Non-pigmented ciliary epithelial cell (primary cell): ENCODE data around the gene AKT1S1.

Source experiments
- DNase-seq: peaks from one replicate; pipeline ENCODE4 v3.0.0-alpha.2; 2010; ENCODE audit warnings: low read depth

The AKT1S1 gene

DNA sequence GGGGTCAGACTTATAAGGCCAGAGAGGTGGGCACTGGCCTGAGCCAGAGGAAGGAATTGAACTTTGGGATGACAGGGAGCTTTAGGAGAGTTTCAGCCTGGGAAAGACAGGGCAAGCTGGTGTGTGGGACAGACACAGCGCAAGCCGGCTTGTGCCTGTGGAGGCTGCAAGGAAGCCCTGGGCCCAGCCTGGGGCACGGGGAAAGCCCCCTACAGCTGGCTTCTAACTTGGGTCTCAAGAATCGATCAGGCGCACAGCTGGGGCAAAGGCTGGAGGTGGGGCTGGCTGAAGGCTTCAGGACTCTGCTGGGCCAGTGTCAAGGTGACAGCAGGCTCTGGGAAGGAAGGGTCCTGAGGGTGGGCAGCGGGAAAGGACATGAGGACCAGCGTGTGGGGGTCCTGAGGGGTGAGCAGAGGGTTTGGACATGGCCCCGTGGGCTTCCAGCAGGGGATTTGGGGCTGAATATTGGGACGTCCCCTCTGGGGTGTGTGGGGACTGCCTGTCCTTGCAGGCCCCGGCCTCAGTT lies 23.2 kb downstream of the AKT1S1 start:
- no peak for DNase-seq

- DNase-seq = no peak
Observed at GRCh38 chr19:49852631-49853126, 24.5 kb downstream of the AKT1S1 start.

GRCh38 chr19:49851456-49852259 lies 25.5 kb downstream of the AKT1S1 start:
- no peak for DNase-seq

- peak; percentile 70 for DNase-seq
Observed at GRCh38 chr19:49850487-49851342, 26.4 kb downstream of the AKT1S1 start, which contains the start of gene PTOV1. TSS of gene PTOV1 (plus strand) at chr19:49851159.

- DNase-seq = no peak
Observed at GRCh38 chr19:49850221-49850486, 27.0 kb downstream of the AKT1S1 start.

DNA sequence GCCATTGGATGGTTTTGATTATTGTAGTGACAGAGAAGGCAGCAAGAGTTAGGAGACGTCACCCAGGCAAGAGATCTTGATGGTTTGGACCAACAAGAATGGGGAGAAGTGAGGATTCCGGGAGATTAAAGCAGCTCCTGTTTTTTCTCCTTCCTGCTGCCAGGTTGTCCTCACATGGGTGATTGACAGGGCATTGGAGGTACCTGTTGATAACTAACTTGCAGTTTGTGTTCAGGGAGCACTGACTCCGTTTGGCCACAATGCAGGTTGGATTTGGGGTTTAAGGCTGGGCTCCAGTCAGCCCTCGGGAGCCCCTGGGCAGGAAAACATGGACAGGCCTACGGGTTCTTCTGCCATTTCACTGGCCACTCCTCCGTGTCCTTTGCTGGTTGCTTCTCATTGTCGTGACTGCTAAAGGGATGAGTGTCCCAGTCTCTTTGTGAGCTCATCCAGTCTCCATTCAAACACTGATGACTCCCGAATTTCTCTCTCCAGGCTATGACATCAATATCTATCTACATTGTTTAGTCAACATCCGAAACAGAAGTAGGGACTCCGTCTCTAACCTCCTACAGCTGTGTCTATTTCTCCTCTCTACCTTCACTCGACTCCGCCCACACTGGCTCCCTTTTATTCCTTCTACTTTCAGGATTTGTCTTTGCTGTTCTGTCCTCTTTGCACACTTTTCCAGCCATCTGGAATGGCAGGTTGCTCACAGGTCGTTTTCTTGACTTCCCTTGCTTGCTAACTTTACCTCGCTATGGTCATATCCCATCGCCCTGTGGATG lies 27.5 kb downstream of the AKT1S1 start:
- DNase-seq = no peak

DNA sequence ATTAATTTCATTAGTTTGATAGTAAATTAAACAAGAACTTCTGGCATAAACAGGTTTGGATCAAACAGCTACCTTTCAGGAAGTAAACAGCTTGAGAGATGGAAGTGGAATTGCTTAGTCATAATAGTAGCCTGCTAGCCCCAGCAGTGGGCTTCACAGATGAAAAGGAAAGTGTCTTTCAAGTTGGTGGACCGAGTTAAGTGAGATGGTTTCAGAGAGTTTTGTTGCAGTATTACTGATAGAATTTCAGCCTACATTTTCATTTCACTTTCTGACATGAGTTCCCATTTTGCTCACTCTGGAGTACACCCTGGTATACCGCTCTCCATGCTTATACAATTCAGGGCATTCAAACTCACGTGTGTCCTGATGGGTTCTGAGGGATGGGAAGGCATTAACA lies 28.2 kb downstream of the AKT1S1 start:
- DNase-seq = no peak

DNA sequence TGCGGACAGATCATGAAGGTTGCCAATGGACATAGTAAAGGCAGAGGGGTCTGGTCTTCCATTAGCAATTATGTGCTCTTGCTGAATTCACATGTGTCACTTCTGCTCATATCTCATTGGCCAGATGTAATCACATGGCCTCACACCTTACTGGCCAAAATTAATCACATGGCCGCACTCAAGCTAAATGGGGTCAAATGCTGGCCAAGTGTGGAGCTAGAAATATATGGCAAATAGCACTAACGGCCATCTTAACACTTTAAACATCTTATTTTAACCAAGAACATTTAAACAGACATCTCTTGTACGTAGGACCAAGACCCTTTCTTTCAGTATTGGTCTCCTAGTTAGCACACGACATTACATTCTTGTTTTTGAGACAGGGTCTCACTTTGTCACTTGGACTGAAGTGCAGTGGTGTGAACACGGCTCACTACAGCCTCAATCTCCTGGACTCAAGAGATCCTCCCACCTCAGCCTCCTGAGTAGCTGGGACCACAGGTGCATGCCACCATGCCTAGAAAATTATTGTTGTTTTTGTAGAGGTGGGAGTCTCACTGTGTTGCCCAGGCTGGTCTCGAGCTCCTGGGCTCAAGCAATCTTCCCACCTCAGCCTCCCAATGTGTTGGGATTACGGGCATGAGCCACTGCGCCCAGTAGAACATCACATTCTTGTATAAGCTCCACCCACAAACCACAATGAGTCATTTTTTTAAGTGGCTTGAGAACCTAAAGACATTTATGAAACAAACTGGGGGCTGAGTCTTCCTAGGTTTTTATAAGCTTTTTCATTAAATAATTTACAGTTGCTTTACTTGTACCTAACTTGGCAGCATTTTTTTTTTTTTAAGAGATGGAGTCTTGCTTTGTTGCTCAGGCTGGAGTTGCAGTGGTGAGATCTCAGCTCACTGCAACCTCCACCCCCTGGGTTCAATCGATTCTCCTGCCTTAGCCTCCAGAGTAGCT lies 29.1 kb downstream of the AKT1S1 start:
- peak; percentile 82 for DNase-seq

DNA sequence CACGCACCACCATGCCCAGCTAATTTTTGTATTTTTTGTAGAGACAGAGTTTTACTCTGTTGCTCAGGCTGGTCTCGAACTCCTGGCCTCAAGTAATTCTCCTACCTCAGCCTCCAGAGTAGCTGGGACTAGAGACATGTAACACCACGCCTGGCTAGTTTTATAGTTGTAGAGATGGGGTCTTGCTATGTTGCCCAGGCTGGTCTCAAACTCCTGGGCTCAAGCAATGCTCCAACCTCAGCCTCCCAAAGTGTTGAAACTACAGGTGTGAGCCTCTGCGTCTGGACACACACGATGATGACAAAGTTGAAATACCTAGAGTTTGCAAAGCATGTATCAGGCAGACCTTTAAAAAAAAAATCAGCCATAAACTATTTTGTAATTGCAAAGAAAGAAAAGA lies 30.7 kb downstream of the AKT1S1 start:
- DNase-seq = no peak

GRCh38 chr19:49845414-49845813 lies 31.7 kb downstream of the AKT1S1 start:
- no peak for DNase-seq

DNA sequence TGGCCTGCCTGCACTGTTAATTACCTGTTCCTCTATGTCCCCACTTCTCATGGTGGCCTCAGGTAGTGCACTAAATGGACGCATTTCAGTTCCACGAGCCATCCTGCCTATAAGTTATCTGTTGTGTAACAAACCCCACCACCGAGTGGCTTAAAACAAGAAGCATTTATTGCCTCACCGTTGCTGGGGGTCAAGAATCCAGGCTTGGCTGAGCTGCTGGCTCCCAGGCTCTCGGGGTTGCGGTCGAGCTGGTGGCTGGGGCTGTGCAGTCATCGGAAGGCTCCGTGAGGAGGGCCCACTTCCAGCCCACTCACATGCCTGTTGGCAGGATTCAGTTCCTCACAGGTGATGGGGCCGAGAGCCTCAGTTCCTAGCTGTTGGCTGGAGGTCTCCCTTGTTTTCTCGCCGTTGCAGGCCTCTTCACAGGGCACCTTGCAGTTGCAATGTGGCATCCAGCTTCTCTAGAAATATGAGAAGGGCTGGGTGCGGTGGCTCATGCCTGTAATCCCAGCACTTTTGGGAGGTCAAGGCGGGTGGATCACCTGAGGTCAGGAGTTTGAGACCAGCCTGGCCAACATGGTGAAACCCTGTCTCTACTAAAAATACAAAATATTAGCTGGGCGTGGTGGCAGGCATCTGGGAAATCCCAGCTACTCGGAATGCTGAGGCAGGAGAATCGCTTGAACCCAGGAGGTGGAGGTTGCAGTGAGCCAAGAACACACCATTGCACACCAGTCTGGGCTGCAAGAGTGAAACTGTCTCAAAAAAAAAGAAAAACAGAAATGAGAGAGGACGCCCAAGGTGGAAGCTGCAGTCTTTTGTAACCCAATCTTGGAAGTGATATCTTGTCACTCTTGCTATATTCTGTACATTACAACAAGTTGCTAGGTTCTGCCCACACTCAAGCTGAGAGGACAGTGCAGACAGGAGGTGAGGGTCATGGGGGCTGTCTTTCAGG lies 32.7 kb downstream of the AKT1S1 start:
- DNase-seq = no peak

DNA sequence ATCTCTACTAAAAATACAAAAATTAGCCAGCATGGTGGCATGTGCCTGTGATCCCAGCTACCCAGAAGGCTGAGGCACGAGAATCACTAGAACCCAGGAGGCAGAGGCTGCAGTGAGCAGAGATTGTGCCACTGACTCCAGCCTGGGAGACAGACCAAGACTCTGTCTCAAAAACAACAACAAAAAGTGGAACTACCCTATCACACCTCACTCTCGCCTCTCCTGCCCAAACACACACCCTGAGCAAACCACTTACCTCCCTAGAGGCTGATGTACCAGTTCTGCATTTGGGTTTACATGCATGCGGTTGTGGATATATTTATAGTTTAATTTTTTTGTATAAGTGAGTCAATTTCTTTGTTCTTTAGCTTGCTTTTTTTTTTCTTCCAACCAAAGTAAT lies 33.9 kb downstream of the AKT1S1 start:
- no peak for DNase-seq

DNA sequence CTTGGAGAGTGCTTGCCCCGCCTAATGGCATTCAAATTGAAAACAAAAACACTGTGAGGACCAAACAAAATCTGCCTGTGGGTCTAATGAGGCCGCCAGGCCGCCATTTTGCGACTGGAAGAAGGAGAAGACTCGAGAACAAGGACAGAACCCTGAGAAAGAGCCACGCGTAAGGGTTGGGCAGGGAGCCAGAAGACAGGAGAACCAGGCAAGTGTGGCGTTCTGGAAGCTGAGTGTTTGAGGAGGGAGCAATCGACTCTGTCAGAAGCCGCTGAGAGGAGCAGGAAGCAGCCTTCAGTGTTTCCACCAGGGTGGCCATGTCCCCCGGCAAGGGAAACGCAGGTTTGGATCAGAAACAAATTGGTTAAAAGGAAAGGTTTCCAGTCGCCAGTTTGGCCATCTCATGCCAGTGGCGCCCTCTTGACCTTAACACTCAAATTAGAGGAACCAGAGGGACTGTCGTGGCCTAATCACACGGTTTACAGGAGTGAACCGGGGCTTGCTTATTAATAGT lies 36.4 kb downstream of the AKT1S1 start:
- no peak for DNase-seq

DNA sequence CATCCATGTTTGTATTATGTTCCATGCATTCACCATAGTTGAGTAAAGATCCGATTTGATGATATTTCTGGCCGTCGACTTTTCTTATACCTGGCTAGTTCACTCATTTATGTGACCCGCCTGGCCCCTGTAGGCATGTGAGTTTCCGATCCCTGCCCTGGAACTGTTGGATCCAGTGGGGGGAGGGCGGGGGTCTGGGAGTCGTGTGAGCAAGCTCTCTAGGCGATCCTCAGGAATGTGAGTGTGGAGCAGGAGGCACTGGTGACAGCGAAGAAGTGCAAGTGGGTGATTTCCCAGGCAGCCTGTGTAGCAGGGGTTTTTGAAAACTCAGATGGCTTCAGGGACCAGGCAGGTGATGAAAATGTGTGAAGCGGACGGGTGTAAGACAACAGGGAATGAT lies 36.8 kb downstream of the AKT1S1 start:
- no peak for DNase-seq

DNA sequence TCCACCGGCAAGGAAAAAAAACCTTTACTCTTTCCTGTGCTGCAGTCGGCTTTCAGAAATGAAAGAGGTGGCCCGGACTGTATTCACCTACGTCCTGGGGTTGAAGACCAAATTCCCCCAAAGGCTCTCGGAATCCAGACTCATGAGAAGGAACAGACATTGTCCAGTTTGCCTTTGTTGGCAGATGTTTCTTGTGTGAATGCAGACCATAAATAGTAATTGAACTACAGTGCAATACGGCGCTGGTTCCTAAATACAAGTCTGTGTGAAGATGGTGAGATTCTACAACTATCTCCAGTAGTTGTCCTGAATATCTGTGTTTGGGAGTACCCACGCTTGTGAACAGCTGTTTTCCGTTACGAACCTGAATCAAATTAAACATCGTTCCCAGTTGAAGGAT lies 37.4 kb downstream of the AKT1S1 start:
- no peak for DNase-seq

GRCh38 chr19:49838885-49839588 lies 38.1 kb downstream of the AKT1S1 start:
- DNase-seq = no peak

DNA sequence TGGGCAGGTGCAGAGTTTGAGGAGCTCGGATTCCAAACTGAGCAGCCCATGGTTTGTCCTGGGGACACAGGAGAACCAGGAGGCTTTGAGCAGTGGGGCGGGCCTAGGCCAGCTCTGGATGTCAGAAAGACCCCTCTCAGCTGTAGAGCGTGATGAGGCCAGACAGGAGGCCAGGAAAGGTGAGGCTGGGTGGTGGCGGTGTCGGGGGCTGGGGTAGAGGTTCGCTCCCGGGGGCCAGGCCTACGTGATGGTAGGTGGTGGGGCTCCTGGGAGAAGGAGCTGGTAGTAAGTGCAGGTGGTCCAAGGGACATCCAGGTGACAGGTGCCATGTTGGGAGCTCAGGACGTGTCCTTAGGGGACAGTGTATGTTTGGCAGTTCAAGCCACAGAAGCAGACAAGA lies 39.7 kb downstream of the AKT1S1 start:
- DNase-seq = no peak

- peak; percentile 17 for DNase-seq
Observed at GRCh38 chr19:49837009-49837310, 40.2 kb downstream of the AKT1S1 start.
